Stimulated activated CD8-positive, alpha-beta memory T cell treated with anti-CD3 and anti-CD28 coated beads, Interleukin-12 subunit alpha, Interleukin-12 subunit beta, amount 100 ng/mL, for 24 hours (primary cell): ENCODE results near the gene TH.
"Not testable (repeated sequence)": the region's sequence is repeated elsewhere in the genome, so short reads cannot be mapped to it uniquely, and the experiment has no call there.

ENCODE experiments used
- DNase-seq: peaks from one replicate; pipeline ENCODE4 v3.0.0-alpha.2; 2020; ENCODE audit errors: extremely low read depth

TH gene

DNA sequence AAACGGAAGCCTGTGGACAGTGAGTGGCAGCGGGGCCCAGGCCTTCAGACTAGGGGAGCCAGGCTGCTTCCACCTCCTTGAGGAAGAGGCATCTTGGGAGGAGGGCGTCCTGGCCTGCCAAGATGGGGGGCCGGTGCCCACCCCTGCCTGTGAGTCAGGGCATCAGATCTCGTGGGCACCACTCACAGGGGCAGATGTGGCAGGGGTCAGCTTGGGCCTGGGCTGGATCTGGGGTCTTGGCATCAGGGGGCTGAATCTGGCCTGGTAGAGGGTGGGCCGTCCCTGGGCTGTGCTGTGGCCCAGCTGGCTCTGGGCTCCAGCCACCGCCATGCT lies 24.1 kb upstream of the TH start:
- DNase-seq: no peak

DNA sequence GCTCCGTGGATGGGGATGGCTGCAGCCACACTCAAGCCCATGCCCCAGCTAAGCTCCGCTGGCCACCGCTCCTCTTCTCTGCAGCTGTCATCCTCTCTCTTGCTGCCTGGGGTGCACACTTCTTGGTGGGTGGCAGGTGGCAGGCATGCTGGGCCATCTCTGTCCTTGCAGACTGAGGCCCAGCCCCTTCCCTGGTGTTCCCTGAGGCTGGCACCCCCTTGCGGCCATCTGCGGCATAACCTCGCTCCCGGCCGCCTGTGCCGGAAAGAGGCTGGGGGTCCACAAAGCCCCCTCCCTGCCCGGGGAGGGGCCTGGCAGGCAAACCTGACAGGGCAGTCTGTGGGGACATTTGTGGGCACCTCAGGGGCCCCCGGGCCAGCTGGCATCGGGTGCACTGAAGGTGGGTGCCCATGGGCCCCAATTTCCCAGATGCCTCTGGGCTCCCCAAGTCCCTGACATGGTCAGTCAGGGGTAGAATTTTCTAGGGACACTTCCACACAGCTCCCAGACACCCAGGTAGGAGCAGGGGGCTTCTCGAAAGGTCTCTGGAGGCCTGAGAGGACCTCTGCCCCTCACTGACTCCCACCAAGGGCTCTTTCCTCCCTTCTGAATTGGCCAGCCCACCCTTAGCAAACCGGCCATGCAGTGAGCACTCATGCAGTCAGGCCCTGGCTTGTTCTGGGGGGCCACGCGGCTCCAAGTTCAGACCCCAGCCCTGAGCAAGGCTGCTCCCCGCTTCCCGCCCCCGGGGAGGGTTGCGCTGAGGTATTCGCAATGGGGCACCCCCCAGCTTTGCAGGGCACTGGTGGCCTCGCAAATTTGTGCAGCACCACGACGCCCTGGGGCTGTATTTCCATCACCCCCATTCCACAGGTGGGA lies 23.5 kb upstream of the TH start:
- DNase-seq: peak; percentile 5

DNA sequence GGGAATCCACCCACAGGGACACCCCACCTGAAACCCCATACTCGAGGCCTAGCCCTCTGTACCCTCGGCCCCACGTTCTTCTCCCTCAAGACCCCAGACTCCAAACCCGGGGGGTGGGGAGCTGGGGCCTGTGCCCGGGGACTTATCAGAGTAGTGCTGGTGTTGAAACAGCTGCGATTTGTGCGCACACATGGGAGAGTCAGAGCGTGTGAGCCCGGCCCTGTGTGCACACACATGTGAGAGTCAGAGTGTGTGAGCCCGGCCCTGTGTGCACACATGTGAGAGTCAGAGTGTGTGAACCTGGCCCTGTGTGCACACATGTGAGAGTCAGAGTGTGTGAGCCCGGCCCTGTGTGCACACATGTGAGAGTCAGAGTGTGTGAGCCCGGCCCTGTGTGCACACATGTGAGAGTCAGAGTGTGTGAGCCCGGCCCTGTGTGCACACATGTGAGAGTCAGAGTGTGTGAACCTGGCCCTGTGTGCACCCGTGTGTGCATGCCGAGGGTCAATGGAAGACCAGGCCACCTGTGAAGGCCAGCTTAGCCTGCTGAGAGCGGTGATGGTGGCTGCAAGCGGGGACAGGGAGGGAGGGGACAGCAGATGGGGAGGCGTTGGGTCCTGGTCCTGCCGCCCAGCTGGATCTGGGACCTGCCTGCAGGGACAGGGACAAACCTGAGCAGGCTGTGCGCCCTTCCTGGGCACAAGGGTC lies 22.4 kb upstream of the TH start:
- DNase-seq: not testable (repeated sequence)

DNA sequence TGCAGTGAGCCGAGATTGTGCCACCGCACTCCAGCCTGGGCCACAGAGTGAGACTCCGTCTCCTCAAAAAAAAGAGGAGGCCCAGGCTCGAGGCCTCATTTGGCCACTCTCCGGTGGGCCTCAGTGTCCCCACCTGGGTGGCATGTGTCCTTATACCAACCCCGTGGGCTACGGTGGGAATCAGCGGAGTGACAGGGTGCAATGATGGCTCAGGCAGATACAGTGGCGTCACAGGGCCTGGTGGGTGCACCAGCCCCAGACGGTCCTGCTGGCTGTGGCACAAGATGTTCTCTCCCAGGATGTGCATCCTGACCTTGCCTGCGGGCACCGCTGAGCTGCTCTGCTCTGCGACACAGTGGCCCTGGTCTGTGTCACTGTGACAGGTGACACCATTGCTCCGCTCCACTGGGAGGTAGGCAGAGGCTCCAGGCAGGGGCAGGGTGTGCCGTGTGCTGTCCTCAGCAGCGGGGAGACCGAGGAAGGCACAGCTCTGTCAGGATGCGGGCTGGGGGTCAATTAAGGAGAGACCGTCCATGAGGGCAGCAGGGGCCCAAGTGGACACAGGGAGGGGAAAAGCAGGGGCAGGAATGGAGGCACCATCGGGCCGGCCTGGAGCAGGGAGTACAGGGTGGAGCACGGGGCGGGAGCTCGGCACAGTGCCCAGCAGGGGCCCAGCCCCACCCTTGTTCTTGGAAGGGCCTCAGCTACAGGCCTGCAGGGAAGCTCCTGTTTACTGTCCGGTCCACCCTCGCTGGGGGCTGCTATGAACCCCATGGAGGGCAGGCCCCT lies 21.7 kb upstream of the TH start:
- no peak for DNase-seq

DNA sequence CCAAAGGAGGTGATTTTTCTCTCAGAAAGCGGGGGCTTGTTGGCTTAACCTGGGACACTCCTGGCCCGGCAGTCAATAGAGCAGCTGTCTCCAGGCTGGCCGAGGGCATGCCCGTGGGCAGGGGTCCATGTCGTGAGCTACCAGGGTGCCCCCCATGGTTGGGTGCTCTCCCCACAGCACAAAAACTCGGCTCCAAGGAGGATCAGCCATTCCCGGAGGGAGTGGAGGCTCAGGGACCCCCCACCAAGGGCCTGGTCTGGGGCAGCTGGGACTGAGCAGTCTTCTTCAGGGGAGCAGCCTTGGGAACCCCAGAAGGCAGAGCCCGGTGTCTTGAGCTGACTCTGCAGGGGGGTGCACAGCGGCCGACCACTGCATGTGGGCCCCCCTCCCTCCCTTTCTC lies 20.8 kb upstream of the TH start:
- no peak for DNase-seq

DNA sequence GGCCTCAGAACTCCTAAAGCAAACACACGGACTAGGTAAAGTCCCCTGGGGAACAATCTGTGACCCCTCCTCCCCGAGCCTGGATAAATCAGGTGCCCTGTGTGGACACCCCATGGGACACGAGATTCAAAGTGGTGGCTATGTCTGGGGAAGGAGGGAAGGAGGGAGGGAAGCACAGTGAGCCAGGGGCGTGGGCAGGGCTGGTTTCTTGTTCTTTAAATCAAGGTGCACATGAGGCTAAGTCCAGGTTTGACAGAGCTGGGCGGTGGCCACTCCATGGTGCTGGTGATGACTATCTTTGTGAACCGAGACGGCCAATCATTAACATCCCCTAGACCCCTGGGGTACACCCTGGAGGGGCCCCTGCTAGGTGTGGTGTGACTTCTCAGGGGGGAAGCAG lies 20.3 kb upstream of the TH start:
- DNase-seq: no peak

DNA sequence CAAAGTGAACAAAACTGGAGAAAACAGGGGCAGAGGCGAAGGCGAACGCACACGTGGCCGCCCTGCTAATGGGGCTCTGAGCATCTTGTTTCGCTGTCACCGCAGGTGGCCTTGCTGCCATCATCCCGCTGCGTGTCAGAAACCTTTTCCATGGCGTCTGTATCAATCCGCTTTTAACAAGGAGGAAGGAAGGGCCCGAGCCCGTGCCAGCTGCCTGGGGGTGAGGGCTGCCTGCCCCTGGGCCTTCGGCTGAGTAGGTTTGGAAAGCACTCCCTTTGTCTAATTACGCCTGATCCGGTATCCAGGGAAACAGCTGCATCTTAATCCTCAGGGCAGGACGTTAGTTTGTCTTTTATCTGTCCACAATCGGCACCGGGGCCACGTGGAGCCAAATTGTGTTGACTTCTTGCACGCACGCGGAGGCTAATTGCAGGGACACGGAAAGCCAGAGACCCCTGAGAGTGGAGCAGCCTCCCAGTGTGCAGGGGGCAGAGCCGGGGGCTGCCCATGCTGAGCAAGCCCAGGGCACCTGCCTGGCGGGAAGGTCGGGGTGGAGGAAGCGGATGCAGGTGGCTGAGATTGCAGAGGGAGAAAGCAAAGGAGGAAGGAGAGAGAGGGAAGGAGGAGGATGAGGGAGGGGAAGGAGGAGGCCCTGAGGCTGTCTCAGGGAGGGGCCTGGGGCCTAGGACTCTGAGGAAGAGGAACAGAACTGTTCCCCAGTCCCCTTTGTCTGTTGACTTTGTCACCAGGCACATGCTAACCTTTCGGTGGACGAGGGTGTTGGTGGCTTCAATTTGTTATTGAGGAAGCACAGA lies 19.2 kb upstream of the TH start:
- DNase-seq: no peak

DNA sequence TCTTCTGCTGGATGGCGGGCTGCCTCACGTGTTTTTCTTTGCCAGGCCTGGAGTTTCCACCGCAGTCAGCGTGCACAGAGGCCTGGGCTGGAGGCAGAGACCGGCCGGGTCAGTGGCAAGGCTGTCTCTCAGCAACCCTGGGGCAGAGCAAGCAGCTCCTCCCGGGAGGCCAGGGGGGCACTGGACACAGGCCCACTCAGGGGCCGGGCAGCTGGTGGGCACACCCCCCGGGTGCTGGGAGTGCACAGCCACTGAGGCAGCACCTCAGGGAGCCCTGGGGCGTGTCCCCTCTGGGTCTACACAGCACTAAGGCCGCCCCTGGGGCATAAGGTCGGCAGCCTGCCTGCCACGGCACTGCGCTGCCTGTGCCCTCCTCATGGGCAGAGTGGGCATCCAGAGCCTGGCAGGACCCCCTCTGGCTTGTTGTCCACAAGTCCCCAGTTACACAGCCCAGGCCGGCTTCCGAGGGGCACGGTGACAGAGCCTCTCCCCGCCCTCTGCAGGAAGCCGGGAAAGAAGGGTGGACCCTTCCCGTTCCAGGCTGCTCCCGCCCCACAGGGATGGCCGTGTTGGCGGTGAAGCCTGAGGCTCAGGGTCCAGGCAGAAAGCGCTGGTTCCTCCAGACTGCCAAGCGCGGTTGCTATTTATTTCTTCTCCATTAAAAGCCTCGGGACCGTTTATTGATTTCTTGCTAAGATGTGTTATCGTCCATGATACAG lies 18.5 kb upstream of the TH start:
- no peak for DNase-seq

DNA sequence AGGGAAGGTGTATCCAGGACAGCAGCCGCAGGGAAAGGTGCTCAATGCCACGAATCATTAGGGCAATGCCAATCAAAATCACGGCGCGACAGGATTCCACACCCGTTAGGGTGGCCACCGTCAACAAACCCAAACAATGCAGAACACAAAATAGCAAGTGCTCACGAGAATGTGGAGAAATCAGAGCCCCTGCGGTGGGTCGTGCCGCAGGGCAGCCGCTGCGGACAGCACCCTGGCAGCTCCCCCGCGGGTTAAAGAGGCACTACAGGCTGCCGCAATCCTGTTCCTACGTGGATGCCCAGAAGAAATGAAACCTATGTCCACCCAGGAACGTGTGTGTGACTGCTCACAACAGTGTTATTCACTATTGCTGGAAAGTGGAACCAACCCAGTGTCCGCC lies 17.1 kb upstream of the TH start:
- no peak for DNase-seq

DNA sequence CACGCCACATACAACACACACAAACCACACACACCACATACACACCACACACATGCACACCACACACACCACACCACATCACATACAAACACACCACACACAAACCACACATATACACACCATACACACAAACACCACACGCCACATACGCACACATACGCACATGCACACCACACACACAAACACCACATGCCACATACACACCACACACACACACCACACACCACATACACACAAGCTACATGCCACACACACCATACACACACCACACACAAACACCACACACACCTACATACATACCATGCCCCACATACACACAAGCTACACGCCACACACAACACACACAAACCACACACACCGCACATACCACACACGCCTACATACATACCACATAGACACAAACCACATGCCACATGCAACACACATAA lies 15.7 kb upstream of the TH start:
- DNase-seq: no peak

DNA sequence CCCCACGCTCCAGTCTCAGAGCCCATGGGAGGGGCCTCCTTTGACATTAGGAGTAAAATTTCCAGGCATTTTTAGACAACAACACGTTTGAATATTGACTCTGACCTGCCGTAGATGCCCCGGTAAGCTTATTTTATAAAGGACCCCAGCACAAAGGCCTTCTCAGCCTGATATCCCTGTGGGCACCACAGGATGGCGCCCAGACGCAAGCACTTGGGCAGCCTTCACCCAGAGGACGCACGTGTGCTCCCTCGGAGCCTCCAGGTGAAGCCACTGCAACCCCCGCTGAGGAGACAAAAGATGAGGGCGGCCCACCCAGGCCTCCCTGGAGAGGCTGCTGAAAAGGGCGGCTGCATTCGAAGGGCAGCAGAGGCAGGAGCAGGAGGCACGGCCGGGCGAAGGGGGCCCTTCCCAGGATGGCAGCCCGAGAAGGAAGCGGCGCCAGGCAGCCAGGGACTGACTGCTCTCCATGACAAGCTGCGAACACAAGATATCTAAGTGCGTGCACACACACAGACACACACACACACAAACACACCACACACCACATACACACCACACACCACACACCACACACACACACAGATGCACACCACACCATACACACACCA lies 15.2 kb upstream of the TH start:
- no peak for DNase-seq

DNA sequence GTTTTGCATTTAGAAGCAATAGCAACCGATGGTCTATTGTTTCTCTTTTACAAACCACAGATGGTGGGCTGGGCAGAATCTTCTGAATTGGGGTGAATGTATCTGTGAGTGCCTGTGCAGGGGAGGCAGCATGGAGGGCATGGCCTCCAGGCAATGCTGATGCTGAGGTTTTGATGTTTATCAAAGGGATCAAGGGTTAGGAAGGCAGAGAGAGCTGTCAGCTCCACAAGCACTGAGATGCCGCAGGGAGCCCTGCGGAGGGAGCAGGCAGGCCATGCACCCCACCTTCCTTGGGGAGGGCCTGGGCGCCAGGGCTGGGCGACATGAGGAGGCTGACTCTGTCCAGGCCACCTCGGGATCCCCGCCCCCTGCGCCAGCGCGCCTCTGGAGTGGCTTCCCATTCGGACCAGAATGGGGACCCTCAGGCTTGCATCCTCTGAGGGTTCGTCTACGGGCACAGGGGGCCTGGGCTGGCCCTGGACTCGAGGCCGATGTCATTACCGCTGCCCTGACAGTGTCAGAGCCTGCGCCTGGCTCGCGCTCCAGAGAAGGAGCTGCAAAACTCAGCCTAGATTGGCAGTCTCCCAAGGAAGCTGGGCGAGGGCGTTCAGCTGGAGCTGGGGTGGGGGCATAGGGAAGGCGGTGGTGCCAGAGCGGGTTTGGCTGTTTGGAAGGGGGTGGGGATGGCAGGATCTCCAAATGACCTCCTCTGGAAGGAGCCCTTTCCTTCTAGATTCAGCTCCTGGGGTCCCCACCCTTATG lies 13.9 kb upstream of the TH start:
- no peak for DNase-seq

DNA sequence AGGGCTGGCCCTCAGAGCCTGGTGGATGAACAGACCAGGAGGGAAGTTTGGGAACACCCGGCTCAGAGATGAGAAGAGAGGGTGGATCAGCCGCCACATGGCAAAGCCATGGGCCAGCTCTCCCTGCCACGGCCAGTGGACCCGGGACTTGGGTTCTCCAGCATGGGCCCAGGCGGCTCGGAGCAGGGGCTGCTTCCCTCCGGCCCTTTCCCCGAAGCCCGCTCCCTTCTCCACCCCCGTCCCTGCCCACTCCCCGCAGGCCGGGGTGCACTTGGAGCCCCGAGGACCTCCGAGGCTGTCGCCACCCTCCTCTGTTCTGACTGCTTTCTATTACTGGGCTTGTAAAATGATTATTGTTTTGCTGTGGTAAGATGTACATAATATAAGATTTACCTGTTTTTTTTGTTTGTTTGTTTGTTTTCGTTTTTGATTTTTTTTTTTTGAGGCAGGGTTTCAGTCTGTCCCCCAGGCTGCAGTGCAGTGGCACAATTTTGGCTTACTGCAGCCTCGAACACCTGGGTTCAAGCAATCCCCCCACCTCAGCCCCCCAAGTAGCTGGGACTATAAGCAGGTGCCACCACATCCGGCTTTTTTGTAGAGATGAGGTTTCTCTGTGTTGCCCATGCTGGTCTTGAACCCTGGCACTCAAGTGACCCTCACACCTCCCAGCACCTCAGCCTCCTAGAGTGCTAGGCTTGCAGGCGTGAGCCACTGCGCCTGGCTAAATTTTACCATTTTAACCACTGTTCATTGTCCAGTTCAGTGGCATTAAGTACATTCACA lies 11.3 kb upstream of the TH start:
- no peak for DNase-seq

DNA sequence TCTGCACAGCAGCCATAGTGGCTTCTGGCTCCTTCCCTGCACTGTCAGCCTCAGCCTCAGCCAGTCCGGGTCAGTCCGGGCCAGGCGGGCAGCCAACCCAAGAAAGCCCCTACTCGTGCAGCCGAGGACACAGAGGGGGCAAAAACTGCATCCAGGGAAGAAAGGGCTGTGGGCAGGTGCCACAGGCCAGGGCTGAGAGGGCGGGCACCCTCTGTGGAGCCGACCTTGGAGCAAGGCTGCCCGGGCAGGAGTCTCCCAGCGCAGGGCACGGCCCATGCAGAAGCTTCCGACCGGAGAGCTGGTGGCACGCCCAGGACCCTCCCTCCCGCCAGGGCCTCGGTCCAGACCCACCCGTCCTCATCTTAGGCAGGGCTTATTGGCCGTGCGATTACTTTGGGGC lies 10.5 kb upstream of the TH start:
- no peak for DNase-seq

DNA sequence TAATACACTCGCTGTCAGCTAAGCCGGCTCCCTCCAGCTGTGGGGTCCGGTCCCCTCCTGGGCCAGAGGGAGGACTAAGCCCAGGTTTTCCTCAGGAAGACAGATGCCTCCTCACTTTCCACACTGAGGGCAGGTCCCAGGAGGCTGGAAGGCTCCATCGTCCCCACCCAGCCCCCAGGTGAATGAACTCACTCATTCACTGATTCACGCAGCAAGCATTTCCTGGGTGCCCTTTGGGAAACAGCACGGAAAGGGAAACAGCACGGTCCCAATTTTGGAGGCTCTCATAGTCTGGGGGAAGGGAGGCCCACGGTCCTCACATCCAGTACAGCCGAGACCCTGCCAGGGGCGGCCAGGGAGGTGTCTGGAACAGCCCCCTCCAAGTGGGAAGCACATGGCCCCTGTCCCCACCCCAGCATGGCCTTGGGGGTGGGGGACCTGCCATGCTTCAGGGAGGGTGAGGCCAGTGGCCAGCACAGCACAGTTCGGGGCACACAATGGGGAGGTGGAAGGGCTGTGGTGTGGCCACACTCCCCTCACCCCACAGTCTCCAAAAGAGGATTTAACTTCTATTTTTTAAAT lies 9.3 kb upstream of the TH start:
- no peak for DNase-seq

DNA sequence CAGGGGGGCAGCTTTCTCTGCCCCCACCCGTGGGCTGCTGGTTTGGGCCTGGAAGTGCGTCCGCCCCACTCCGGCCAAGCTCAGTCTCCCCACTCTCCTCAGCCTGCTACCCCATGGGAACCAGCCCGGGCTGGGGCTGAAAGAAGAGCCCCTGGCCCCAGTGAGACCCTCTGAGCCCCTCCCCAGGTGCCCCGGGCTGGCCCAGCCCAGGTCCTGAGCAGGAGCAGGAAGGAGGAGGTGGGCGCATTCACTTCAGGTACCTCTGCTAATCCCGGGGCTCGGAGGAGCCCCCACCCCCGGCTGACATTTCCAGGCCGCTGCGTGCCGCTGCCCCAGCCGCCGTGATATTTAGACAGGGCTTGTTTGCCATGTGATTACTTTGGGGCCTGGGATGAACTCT lies 8.7 kb upstream of the TH start:
- DNase-seq: no peak

DNA sequence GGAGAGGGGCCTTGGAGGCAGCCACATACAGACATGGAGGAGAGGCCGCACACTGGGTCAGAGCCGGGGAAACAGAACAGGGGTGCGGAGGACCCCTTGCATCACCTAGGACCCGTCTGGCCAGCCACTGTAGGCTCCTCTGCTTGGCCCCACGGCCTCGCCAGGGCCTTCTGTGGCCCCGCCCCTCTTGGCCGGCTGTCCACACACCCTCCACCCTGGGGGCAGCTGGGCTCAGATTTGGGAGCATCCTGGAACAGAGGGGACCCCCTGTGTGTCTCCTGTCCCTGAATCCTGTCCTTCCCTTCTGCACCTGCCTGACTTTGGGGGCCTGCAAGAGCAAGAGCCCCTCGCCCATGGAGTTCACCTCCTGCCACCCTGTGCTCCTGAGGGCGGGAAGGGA lies 7.9 kb upstream of the TH start:
- no peak for DNase-seq

DNA sequence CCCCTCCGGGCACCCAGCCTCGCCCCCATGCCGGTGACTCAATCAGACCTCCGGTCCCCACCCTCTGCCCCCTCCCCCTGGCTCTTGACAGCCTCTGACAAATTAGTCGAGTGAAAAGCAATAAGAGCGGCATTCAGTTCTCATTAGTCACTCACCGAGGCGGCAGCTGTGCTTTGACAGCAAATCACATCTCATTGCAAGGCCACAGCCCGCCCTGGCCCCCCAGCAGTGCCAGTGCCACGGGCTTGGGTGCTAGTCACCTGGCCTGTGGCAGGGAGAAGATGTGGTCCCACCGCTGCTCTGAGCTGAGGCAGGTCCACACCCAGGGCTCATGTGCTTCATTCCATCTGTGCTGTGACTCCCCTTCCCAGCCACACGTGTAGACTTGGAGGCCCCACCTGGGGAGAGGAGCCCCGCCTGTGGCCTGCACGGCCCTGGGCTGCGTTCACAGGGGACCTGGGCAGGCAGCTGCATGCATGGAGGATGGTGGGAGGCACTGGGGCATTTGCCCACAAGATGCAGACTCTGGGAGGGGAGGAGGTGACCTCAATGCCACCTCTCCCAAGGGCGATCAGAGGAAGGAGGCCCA lies 7.4 kb upstream of the TH start:
- DNase-seq: no peak
